ENCODE data around the gene NFYC. TPM values are rescaled to one million over a fixed set of nuclear protein-coding genes. Genes with fewer than 3 reads are reported as not detected.

Gene NFYC
- total RNA-seq, 1 experiment from 2014 or later = 61.6 TPM

GRCh38 chr1:40648200-40648599, 43.3 kb upstream of the NFYC start:
- DNase-seq = no peak
- TF ChIP-seq, protein P1, sequence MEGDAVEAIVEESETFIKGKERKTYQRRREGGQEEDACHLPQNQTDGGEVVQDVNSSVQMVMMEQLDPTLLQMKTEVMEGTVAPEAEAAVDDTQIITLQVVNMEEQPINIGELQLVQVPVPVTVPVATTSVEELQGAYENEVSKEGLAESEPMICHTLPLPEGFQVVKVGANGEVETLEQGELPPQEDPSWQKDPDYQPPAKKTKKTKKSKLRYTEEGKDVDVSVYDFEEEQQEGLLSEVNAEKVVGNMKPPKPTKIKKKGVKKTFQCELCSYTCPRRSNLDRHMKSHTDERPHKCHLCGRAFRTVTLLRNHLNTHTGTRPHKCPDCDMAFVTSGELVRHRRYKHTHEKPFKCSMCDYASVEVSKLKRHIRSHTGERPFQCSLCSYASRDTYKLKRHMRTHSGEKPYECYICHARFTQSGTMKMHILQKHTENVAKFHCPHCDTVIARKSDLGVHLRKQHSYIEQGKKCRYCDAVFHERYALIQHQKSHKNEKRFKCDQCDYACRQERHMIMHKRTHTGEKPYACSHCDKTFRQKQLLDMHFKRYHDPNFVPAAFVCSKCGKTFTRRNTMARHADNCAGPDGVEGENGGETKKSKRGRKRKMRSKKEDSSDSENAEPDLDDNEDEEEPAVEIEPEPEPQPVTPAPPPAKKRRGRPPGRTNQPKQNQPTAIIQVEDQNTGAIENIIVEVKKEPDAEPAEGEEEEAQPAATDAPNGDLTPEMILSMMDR (IDR thresholded peaks at IDR 0.05; ENCODE audit: insufficient read depth in 1 of 2, low read depth in 1 of 2, low read length in 1 of 2, severe bottlenecking in 1 of 2, unreplicated experiment in 1 of 2) = no peak
- H3K27me3 Mint-ChIP-seq (ENCODE audit: insufficient read depth, unreplicated experiment) = no peaks in the 10 kb centered on the region
- Histone ChIP-seq H3K36me3 (ENCODE audit: control insufficient read depth, insufficient read depth, low read length) (no peaks in the 10 kb centered on the region), H3K9me3 (no peaks in the 10 kb centered on the region), H3K4me1 (no peaks in the 10 kb centered on the region), H3K27me3 (replicated peaks; ENCODE audit: control insufficient read depth, insufficient read depth, low read length) (no peaks in the 10 kb centered on the region), H3K4me3 (ENCODE audit: low read depth, low read length) (no peak overlapping the region)
- ChIA-PET POLR2A (no interaction called here), CTCF (interaction anchor here (0.6 kb wide), 1 partner anchor 132 kb away, joined by 5 read pairs; no protein-coding TSS in a partner anchor)
- no peaks in the 10 kb centered on the region for H3K4me1 Mint-ChIP-seq (ENCODE audit: low read depth, unreplicated experiment)
- H3K9me3 Mint-ChIP-seq (ENCODE audit: unreplicated experiment) = no peaks in the 10 kb centered on the region
- BruUV-seq (replicated peaks) = no TSS peak
- no peak overlapping the region for H3K27ac Mint-ChIP-seq (ENCODE audit: unreplicated experiment)
- H3K4me3 Mint-ChIP-seq (ENCODE audit: unreplicated experiment) = no peak overlapping the region
- intact Hi-C loops (cut with micrococcal nuclease; ENCODE audit: unreplicated experiment) = no loop called here
- H3K36me3 Mint-ChIP-seq (ENCODE audit: insufficient read depth, unreplicated experiment) = no peaks in the 10 kb centered on the region

DNA sequence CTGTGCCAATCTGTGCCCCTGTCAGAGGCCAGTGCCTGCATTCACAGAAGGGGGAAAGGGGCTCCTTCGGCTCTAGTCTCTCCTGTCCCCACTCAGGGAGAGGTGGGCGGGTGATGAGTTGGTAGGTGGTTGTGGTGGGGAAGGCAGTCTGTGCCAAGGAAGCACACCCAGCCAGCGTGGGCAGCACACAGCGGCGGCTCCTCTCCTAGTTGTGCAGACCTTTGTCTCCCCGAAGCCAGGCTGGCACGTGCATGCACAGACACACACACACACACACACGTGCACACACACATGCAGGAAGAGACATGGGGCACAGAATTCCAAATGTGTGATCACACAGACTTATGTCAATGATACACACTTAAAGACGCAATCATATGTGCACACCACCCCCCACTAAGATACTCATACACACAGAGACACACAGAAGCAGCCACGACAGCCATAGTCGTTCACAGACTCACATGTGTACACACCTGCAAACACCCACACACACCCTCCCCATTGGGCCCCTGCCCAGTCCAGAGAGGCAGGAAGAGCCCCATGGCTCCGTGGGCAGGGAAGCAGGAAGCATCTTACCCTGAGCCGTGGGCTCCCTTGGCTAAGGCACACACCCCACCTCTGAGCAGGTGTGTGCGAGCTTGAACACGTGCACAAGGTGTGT, 42.4 kb upstream of the NFYC start:
- no peaks in the 10 kb centered on the region for H3K27me3 Mint-ChIP-seq (ENCODE audit: insufficient read depth, unreplicated experiment)
- POLR2A ChIA-PET = no interaction called here
- Histone ChIP-seq H3K36me3 (ENCODE audit: control insufficient read depth, insufficient read depth, low read length) (no peaks in the 10 kb centered on the region), H3K27me3 (replicated peaks; ENCODE audit: control insufficient read depth, insufficient read depth, low read length) (no peaks in the 10 kb centered on the region), H3K4me3 (ENCODE audit: low read depth, low read length) (no peak overlapping the region), H3K9me3 (no peaks in the 10 kb centered on the region), H3K4me1 (no peaks in the 10 kb centered on the region)
- DNase-seq = no peak
- no peaks in the 10 kb centered on the region for H3K36me3 Mint-ChIP-seq (ENCODE audit: insufficient read depth, unreplicated experiment)
- no peaks in the 10 kb centered on the region for H3K4me1 Mint-ChIP-seq (ENCODE audit: low read depth, unreplicated experiment)
- no peak overlapping the region for H3K27ac Mint-ChIP-seq (ENCODE audit: unreplicated experiment)
- H3K4me3 Mint-ChIP-seq (ENCODE audit: unreplicated experiment) = no peak overlapping the region
- CTCF ChIA-PET = interaction anchor here (0.6 kb wide), 1 partner anchor 26 kb away, joined by 3 read pairs; no protein-coding TSS in a partner anchor
- no TSS peak for BruUV-seq (replicated peaks)
- TF ChIP-seq, protein P1 (IDR thresholded peaks at IDR 0.05; ENCODE audit: insufficient read depth in 1 of 2, low read depth in 1 of 2, low read length in 1 of 2, severe bottlenecking in 1 of 2, unreplicated experiment in 1 of 2) = no peak
- intact Hi-C loops (cut with micrococcal nuclease; ENCODE audit: unreplicated experiment) = no loop called here
- H3K9me3 Mint-ChIP-seq (ENCODE audit: unreplicated experiment) = no peaks in the 10 kb centered on the region

GRCh38 chr1:40649592-40649930, 41.9 kb upstream of the NFYC start:
- H3K9me3 ChIP-seq = no peaks in the 10 kb centered on the region
- no peaks in the 10 kb centered on the region for H3K4me1 ChIP-seq
- Mint-ChIP-seq H3K27ac (ENCODE audit: unreplicated experiment) (no peak overlapping the region), H3K9me3 (ENCODE audit: unreplicated experiment) (no peaks in the 10 kb centered on the region), H3K4me1 (ENCODE audit: low read depth, unreplicated experiment) (no peaks in the 10 kb centered on the region), H3K36me3 (ENCODE audit: insufficient read depth, unreplicated experiment) (no peaks in the 10 kb centered on the region), H3K4me3 (ENCODE audit: unreplicated experiment) (no peak overlapping the region), H3K27me3 (ENCODE audit: insufficient read depth, unreplicated experiment) (no peaks in the 10 kb centered on the region)
- no peak for DNase-seq
- H3K36me3 ChIP-seq (ENCODE audit: control insufficient read depth, insufficient read depth, low read length) = no peaks in the 10 kb centered on the region
- H3K27me3 ChIP-seq (replicated peaks; ENCODE audit: control insufficient read depth, insufficient read depth, low read length) = no peaks in the 10 kb centered on the region
- CTCF ChIA-PET = no interaction called here
- no TSS peak for BruUV-seq (replicated peaks)
- intact Hi-C loops (cut with micrococcal nuclease; ENCODE audit: unreplicated experiment) = no loop called here
- TF ChIP-seq, protein P1 (IDR thresholded peaks at IDR 0.05; ENCODE audit: insufficient read depth in 1 of 2, low read depth in 1 of 2, low read length in 1 of 2, severe bottlenecking in 1 of 2, unreplicated experiment in 1 of 2) = no peak
- POLR2A ChIA-PET = no interaction called here
- no peak overlapping the region for H3K4me3 ChIP-seq (ENCODE audit: low read depth, low read length)

Measured in Caco-2 (cell line).